ENCODE measurements around the gene AHRR. TPM values are rescaled to one million over a fixed set of nuclear protein-coding genes. Genes with fewer than 3 reads are reported as not detected.

The AHRR gene
- total RNA-seq, 2 experiments from 2014 or later, result 2.2 to 3.4 TPM

- intact Hi-C loops (cut with micrococcal nuclease; ENCODE audit: unreplicated experiment), result loop anchor here (10.0 kb wide), 1 partner anchor 143 kb away; the partner anchor contains the start of gene CEP72
- Histone ChIP-seq H3K27ac (ENCODE audit: low read depth, low read length, poor library complexity, severe bottlenecking) (no peak overlapping the region), H4K20me1 (ENCODE audit: insufficient read depth, low read length) (peaks cover 4% of the 10 kb centered on the region; the same call in 1 of the 2 replicates), H3K4me1 (ENCODE audit: insufficient read depth, low read length, poor library complexity, severe bottlenecking) (peaks cover 24% of the 10 kb centered on the region), H3K36me3 (ENCODE audit: insufficient read depth, low read length) (peaks cover 27% of the 10 kb centered on the region; the same call in 1 of the 2 replicates), H2AFZ (ENCODE audit: low read length) (no peak overlapping the region), H3K4me3 (ENCODE audit: low read depth, low read length, poor library complexity, severe bottlenecking) (peak overlapping the region; percentile 76), H3K4me2 (ENCODE audit: low read length) (peak overlapping the region; percentile 87), H3K9me3 (ENCODE audit: low read length) (no peaks in the 10 kb centered on the region), H3K79me2 (ENCODE audit: insufficient read depth, low read depth, low read length) (peaks cover 11% of the 10 kb centered on the region; the same call in 1 of the 2 replicates), H3K9me2 (ENCODE audit: insufficient read depth, low read length) (no peaks in the 10 kb centered on the region)
- TF ChIP-seq CTCF (conservative IDR thresholded peaks at IDR 0.05; ENCODE audit: low read length) (no peak), EZH2phosphoT487 (IDR thresholded peaks at IDR 0.05; ENCODE audit: borderline replicate concordance, low read depth, low read length) (no peak)
- DNase-seq (ENCODE audit: low spot score), result peak; percentile 14
- BruUV-seq (replicated peaks), result no TSS peak
- ChIA-PET CTCF (ENCODE audit: unreplicated experiment) (interaction anchor here (0.6 kb wide), 2 partner anchors 47 to 283 kb away, joined by 10 to 24 read pairs; no protein-coding TSS in a partner anchor), POLR2A (interaction anchor here (0.6 to 0.9 kb wide), 2 partner anchors 58 to 795 kb away, joined by 3 read pairs; no protein-coding TSS in a partner anchor)
Observed at GRCh38 chr5:471750-472058, 150.2 kb downstream of the AHRR start.

GRCh38 chr5:472076-472655, 150.7 kb downstream of the AHRR start:
- intact Hi-C loops (cut with micrococcal nuclease; ENCODE audit: unreplicated experiment), result loop anchor here (10.0 kb wide), 1 partner anchor 143 kb away; the partner anchor contains the start of gene CEP72
- Histone ChIP-seq H3K4me1 (ENCODE audit: insufficient read depth, low read length, poor library complexity, severe bottlenecking) (peaks cover 24% of the 10 kb centered on the region), H3K9me2 (ENCODE audit: insufficient read depth, low read length) (no peaks in the 10 kb centered on the region), H3K4me2 (ENCODE audit: low read length) (peak overlapping the region; percentile 87), H2AFZ (ENCODE audit: low read length) (peak overlapping the region; percentile 55; the same call in 1 of the 2 replicates), H3K36me3 (ENCODE audit: insufficient read depth, low read length) (peaks cover 27% of the 10 kb centered on the region; the same call in 1 of the 2 replicates), H3K4me3 (ENCODE audit: low read depth, low read length, poor library complexity, severe bottlenecking) (peak overlapping the region; percentile 76), H3K79me2 (ENCODE audit: insufficient read depth, low read depth, low read length) (peaks cover 11% of the 10 kb centered on the region; the same call in 1 of the 2 replicates), H3K27ac (ENCODE audit: low read depth, low read length, poor library complexity, severe bottlenecking) (peak overlapping the region; percentile 50), H4K20me1 (ENCODE audit: insufficient read depth, low read length) (peaks cover 4% of the 10 kb centered on the region; the same call in 1 of the 2 replicates), H3K9me3 (ENCODE audit: low read length) (no peaks in the 10 kb centered on the region)
- no peak for DNase-seq (ENCODE audit: low spot score)
- POLR2A ChIA-PET, result interaction anchor here (0.6 to 0.9 kb wide), 2 partner anchors 58 to 795 kb away, joined by 3 read pairs; no protein-coding TSS in a partner anchor
- TF ChIP-seq EZH2phosphoT487 (IDR thresholded peaks at IDR 0.05; ENCODE audit: borderline replicate concordance, low read depth, low read length) (no peak), CTCF (conservative IDR thresholded peaks at IDR 0.05; ENCODE audit: low read length) (no peak)
- CTCF ChIA-PET (ENCODE audit: unreplicated experiment), result interaction anchor here (0.6 kb wide), 2 partner anchors 48 to 284 kb away, joined by 10 to 24 read pairs; no protein-coding TSS in a partner anchor
- TSS peak; percentile 67 for BruUV-seq (replicated peaks)

All from OCI-LY7 (cell line).